Neural progenitor cell (in vitro differentiated cells): Measurements from ENCODE around the gene EHBP1. TPM values are rescaled to one million over a fixed set of nuclear protein-coding genes. Genes with fewer than 3 reads are reported as not detected.

ENCODE experiments used
- DNase-seq: peaks from one replicate; pipeline ENCODE4 v3.0.0-alpha.2; 2016; ENCODE audit warnings: low spot score
- H2AFZ ChIP-seq: fragments of 200-600 bp; sonication (generic); replicated peaks from 2 replicates; pipeline ENCODE4 v1.6.1; 2016; ENCODE audit warnings: antibody characterized with exemption
- H3F3A ChIP-seq: fragments of 200-600 bp; sonication (generic); 2 replicates; pipeline ENCODE4 v1.6.1; 2016; ENCODE audit warnings: antibody characterized with exemption, low read depth
- H3K27ac ChIP-seq: fragments of 200-600 bp; sonication (generic); 2 replicates; pipeline ENCODE4 v1.5.1; 2016; ENCODE audit warnings: mild to moderate bottlenecking
- H3K27me3 ChIP-seq: fragments of 200-600 bp; sonication (generic); 2 replicates; pipeline ENCODE4 v1.6.1; 2016; ENCODE audit warnings: mild to moderate bottlenecking, moderate library complexity
- H3K36me3 ChIP-seq: fragments of 200-600 bp; sonication (generic); 2 replicates; pipeline ENCODE4 v1.5.1; 2016
- H3K4me1 ChIP-seq: fragments of 200-600 bp; sonication (generic); 2 replicates; pipeline ENCODE4 v1.6.1; 2016; ENCODE audit warnings: mixed run types
- H3K4me2 ChIP-seq: fragments of 200-600 bp; sonication (generic); 2 replicates; pipeline ENCODE4 v1.6.1; 2016
- H3K4me3 ChIP-seq: fragments of 200-600 bp; sonication (generic); 2 replicates; pipeline ENCODE4 v1.5.1; 2016
- H3K79me2 ChIP-seq: fragments of 200-600 bp; sonication (generic); 2 replicates; pipeline ENCODE4 v1.6.1; 2016; ENCODE audit warnings: low read depth
- H3K9ac ChIP-seq: fragments of 200-600 bp; sonication (generic); 2 replicates; pipeline ENCODE4 v1.6.1; 2016
- H3K9me3 ChIP-seq: fragments of 200-600 bp; sonication (generic); 2 replicates; pipeline ENCODE4 v1.5.1; 2016; ENCODE audit warnings: low read depth
- H4K20me1 ChIP-seq: fragments of 200-600 bp; sonication (generic); 2 replicates; pipeline ENCODE4 v1.6.1; 2016; ENCODE audit warnings: low read depth
- H3K27ac Mint-ChIP-seq: 3 replicates; pipeline ENCODE4 v1.8.0; 2021; ENCODE audit warnings: mixed read lengths
- H3K27me3 Mint-ChIP-seq: 2 replicates; pipeline ENCODE4 v1.8.0; 2022; ENCODE audit warnings: low read depth, mild to moderate bottlenecking, inconsistent platforms, moderate library complexity, mixed read lengths; ENCODE audit not compliant: insufficient read depth
- H3K36me3 Mint-ChIP-seq: 3 replicates; pipeline ENCODE4 v1.8.0; 2021; ENCODE audit warnings: mixed read lengths
- H3K4me1 Mint-ChIP-seq: 3 replicates; pipeline ENCODE4 v1.8.0; 2021; ENCODE audit warnings: mixed read lengths
- H3K4me3 Mint-ChIP-seq: 3 replicates; pipeline ENCODE4 v1.8.0; 2021; ENCODE audit warnings: mild to moderate bottlenecking, moderate library complexity, mixed read lengths
- H3K9me3 Mint-ChIP-seq: 3 replicates; pipeline ENCODE4 v1.8.0; 2020; ENCODE audit warnings: mixed read lengths
- CTCF ChIP-seq: fragments of 200-600 bp; sonication (generic); IDR thresholded peaks from 2 replicates; pipeline ENCODE4 v1.5.1; 2017; ENCODE audit warnings: antibody characterized with exemption, mild to moderate bottlenecking
- EZH2 ChIP-seq: fragments of 200-600 bp; sonication (generic); IDR thresholded peaks from 2 replicates; pipeline ENCODE4 v1.6.1; 2017; ENCODE audit warnings: antibody characterized with exemption, mild to moderate bottlenecking, moderate library complexity
- EZH2phosphoT487 ChIP-seq: fragments of 200-600 bp; sonication (generic); IDR thresholded peaks from 2 replicates; pipeline ENCODE4 v1.6.1; 2017; ENCODE audit warnings: antibody characterized with exemption
- total RNA-seq: library from RNA; depleted of rRNA; stranded (reverse); fragments of >200 nt; gene quantifications from 2 replicates; pipeline ENCODE4 v1.2.3, GENCODE V29; 2015; ENCODE audit warnings: low replicate concordance

Gene EHBP1
- total RNA-seq, 1 donor from 2014 or later: 65.8 TPM

- Histone ChIP-seq H2AFZ (no peak overlapping the region), H3K27me3 (no peaks in the 10 kb centered on the region), H3K79me2 (no peaks in the 10 kb centered on the region), H3K9me3 (peaks cover 3% of the 10 kb centered on the region), H4K20me1 (no peaks in the 10 kb centered on the region), H3K9ac (no peak overlapping the region), H3K4me1 (no peaks in the 10 kb centered on the region), H3K4me2 (no peak overlapping the region), H3K36me3 (no peaks in the 10 kb centered on the region), H3K4me3 (no peak overlapping the region), H3F3A (no peaks in the 10 kb centered on the region), H3K27ac (no peak overlapping the region)
- Mint-ChIP-seq H3K27ac (no peak overlapping the region), H3K4me3 (no peak overlapping the region), H3K9me3 (no peaks in the 10 kb centered on the region), H3K36me3 (no peaks in the 10 kb centered on the region), H3K4me1 (peaks cover 5% of the 10 kb centered on the region), H3K27me3 (no peaks in the 10 kb centered on the region)
- DNase-seq: no peak
- TF ChIP-seq EZH2phosphoT487 (no peak), EZH2 (no peak), CTCF (no peak)
Measured at GRCh38 chr2:62775367-62775668, 69.8 kb downstream of the EHBP1 start.

GRCh38 chr2:62783679-62784078 is 78.2 kb downstream of the EHBP1 start:
- Histone ChIP-seq H3K4me2 (no peak overlapping the region), H3K79me2 (peaks cover 5% of the 10 kb centered on the region), H2AFZ (no peak overlapping the region), H3K27ac (no peak overlapping the region), H3K27me3 (no peaks in the 10 kb centered on the region), H3K9me3 (no peaks in the 10 kb centered on the region), H3K4me1 (no peaks in the 10 kb centered on the region), H3K4me3 (no peak overlapping the region), H3F3A (peaks cover 6% of the 10 kb centered on the region), H3K9ac (no peak overlapping the region), H3K36me3 (no peaks in the 10 kb centered on the region), H4K20me1 (no peaks in the 10 kb centered on the region)
- peaks cover 15% of the 10 kb centered on the region for H3K4me1 Mint-ChIP-seq
- H3K27me3 Mint-ChIP-seq: peaks cover 4% of the 10 kb centered on the region
- no peak overlapping the region for H3K4me3 Mint-ChIP-seq
- TF ChIP-seq CTCF (no peak), EZH2 (no peak), EZH2phosphoT487 (no peak)
- H3K9me3 Mint-ChIP-seq: peaks cover 10% of the 10 kb centered on the region
- peaks cover 13% of the 10 kb centered on the region for H3K36me3 Mint-ChIP-seq
- no peak overlapping the region for H3K27ac Mint-ChIP-seq
- DNase-seq: no peak

- no peak for DNase-seq
- Histone ChIP-seq H3K9me3 (no peaks in the 10 kb centered on the region), H3K79me2 (peaks cover 11% of the 10 kb centered on the region), H3F3A (peaks cover 6% of the 10 kb centered on the region), H4K20me1 (no peaks in the 10 kb centered on the region), H2AFZ (no peak overlapping the region), H3K4me2 (no peak overlapping the region), H3K27me3 (no peaks in the 10 kb centered on the region), H3K4me1 (no peaks in the 10 kb centered on the region), H3K27ac (no peak overlapping the region), H3K9ac (no peak overlapping the region), H3K4me3 (no peak overlapping the region), H3K36me3 (no peaks in the 10 kb centered on the region)
- TF ChIP-seq CTCF (no peak), EZH2phosphoT487 (no peak), EZH2 (no peak)
- no peak overlapping the region for H3K4me3 Mint-ChIP-seq
- peaks cover 19% of the 10 kb centered on the region for H3K4me1 Mint-ChIP-seq
- H3K27ac Mint-ChIP-seq: no peak overlapping the region
- H3K27me3 Mint-ChIP-seq: peaks cover 4% of the 10 kb centered on the region
- H3K9me3 Mint-ChIP-seq: peaks cover 10% of the 10 kb centered on the region
- H3K36me3 Mint-ChIP-seq: peaks cover 13% of the 10 kb centered on the region
Measured at GRCh38 chr2:62784341-62784740, 78.8 kb downstream of the EHBP1 start.

- no peak overlapping the region for H3K4me3 Mint-ChIP-seq
Measured at GRCh38 chr2:62785216-62785615, 79.7 kb downstream of the EHBP1 start.

More at GRCh38 chr2:62785216-62785615, 79.7 kb downstream of the EHBP1 start:
- Mint-ChIP-seq H3K36me3 (peaks cover 13% of the 10 kb centered on the region), H3K27ac (no peak overlapping the region), H3K4me1 (peaks cover 27% of the 10 kb centered on the region), H3K27me3 (peaks cover 4% of the 10 kb centered on the region), H3K9me3 (peaks cover 10% of the 10 kb centered on the region)
- Histone ChIP-seq H3K79me2 (peaks cover 17% of the 10 kb centered on the region), H3K36me3 (no peaks in the 10 kb centered on the region), H4K20me1 (no peaks in the 10 kb centered on the region), H3K27ac (no peak overlapping the region), H3K9ac (no peak overlapping the region), H3K4me3 (no peak overlapping the region), H3K27me3 (no peaks in the 10 kb centered on the region), H3F3A (peaks cover 6% of the 10 kb centered on the region), H3K9me3 (no peaks in the 10 kb centered on the region), H3K4me2 (no peak overlapping the region), H2AFZ (no peak overlapping the region), H3K4me1 (no peaks in the 10 kb centered on the region)
- no peak for TF ChIP-seq EZH2
- TF ChIP-seq CTCF: no peak
- no peak for TF ChIP-seq EZH2phosphoT487
- DNase-seq: no peak
